A673 (cell line): ENCODE measurements around the gene PTGER1.

Experiments used
- CTCF ChIP-seq: fragments of 300-800, 200-600 bp; sonication (generic); conservative IDR thresholded peaks from 2 replicates; pipeline ENCODE4 v1.5.1; 2017; ENCODE audit warnings: low read depth, mild to moderate bottlenecking, antibody characterized with exemption, low read length, moderate library complexity, mixed read lengths
- EZH2 ChIP-seq: fragments of 200-600 bp; sonication (generic); IDR thresholded peaks from 2 replicates; pipeline ENCODE4 v1.6.1; 2017; ENCODE audit warnings: borderline replicate concordance, low read depth, mild to moderate bottlenecking, mixed read lengths, antibody characterized with exemption, low read length; ENCODE audit not compliant: poor library complexity, severe bottlenecking

DNA sequence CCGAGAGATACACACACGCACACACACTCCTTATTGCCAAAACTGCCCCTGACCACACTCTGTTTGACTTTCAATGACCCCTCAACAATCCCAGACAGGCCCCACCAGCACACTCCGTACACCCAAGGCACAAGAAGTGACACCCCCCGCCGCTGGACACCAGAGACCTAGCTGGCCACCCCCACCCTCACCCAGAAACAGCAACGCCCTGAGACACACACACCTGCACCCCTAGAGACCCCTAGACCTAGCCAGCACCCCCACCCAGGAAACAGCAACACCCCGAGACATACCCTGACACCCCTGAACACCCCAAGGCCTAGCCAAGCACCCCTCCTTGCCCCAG is 1.1 kb upstream of the PTGER1 start:
- no peak for TF ChIP-seq CTCF
- no peak for TF ChIP-seq EZH2
